SH-SY5Y (cell line): ENCODE data around the gene RAPGEF1.

Source experiments
- GATA2 ChIP-seq: IDR thresholded peaks from 2 replicates; pipeline ENCODE4 v1.6.1; 2011; ENCODE audit warnings: mild to moderate bottlenecking, low read depth, low read length
- GATA3 ChIP-seq: IDR thresholded peaks from 2 replicates; pipeline ENCODE4 v1.6.1; 2011; ENCODE audit warnings: low read depth, mild to moderate bottlenecking, low read length, moderate library complexity

RAPGEF1 gene

DNA sequence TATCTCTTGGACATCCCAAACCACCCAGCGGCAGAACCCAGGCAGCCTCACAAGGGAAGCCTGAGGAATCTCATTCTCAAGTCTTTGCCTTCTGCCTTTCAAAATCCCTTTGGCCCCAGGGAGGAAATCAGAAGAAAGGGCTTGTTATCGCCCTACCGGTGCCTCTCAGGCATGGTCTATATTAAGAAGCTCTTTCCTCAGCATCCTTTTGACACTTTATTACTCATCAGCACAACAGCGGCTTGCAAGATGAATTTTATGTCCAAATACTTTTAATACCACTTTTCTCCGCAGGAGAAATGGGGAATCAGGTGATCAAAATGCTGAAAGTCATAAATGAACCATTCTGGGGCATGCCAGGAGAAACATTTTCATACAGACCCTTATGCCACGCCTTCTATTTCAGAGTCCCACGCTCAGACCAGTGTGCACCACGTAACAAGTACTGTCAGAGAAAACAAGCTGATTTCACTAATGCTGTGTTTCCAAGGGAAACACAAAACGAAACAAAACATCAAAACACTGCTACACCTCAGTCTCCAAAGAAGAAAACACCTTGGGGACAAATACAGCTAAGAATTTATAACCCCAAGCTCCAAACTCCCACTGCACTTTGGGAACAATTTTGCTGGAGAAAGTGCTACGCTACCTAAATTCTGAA, 30.0 kb downstream of the RAPGEF1 start:
- TF ChIP-seq GATA2 (no peak), GATA3 (no peak)

DNA sequence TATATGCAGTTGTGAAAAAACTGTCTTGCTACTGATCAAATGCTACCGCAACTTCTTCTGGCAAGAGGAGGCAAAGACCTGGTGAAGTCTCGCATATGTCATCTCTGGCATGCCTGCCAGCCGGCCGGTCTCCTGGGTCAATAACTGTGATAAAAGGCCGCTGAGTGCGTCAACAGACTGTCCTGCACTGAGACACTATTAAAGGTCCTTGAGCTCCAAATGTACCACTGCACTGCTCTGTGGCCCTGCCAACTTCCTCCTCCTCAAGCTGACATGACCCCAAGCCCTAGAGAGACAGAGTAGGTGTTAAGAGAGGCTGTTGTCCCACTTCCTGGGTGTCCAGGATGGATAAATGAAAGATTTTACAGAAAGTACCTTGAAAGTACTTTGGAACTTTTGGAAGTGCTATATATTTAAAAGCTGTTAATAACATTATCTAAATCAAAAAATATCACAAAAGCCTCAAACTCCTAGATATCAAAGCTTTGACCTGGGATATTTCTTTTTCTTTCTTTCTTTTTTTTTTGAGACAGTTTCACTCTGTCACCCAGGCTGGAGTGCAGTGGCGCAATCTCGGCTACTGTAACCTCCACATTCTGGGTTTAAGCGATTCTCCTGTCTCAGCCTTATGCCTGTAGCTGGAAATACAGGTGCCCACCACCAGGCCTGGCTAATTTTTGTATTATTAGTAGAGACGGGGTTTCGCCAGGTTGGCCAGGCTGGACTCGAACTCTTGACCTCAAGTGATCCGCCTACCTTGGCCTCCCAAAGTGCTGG, 31.5 kb downstream of the RAPGEF1 start:
- TF ChIP-seq GATA2 (no peak), GATA3 (no peak)

DNA sequence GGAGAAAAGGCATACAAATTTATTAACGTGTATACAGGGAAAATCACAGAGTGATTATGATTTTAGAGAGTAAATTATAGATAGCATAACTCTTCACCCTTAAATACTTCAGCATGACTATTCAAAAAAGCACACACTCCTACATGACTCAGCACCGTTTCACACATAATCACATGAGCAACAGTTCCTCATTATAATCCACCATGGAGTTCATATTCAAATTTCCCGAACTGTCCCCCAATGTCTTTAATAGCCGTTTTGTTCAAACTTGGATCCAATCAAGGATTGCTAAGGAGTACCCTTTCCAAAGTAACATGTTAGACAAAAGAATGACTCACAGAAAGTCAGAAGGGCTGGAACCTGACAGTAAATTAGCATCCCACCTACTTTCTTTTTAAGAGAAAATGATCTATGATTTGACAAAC, 32.1 kb downstream of the RAPGEF1 start:
- no peak for TF ChIP-seq GATA2
- TF ChIP-seq GATA3 = no peak

DNA sequence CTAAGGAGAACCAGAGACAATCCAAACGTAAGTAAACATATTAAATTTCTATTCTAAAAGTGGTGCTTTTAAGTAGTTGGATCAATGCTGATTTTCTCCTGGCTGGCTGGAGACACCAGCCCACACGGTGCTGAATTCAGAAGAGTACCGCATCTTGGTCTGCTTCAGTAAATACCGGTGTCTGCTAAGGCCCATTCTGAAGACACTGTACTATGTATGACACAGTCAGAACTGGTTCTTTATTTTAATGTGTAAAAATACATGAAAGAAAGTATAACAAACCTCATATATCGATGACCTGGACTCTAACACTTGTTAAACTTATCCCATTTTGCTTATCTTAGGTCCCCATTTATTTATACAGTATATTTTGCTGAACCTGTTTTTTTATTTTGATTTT, 32.8 kb downstream of the RAPGEF1 start:
- TF ChIP-seq GATA2 (no peak), GATA3 (no peak)

DNA sequence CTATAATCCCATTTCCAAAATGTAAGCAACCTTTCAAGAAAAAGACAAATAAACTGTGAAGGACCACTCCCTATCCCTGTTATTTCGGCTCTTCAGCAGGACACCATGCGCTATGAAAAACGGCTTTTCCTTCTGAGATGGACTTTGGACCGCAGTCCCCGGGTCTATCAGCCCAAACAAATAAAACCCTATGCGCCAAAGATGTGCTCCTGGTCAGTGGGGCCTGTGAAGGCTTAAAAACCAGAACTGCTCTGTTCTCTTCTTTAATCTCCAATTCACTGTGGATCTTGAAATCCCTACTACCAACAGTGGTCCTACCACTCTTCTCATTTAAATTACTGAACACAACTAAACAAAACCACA, 33.3 kb downstream of the RAPGEF1 start:
- TF ChIP-seq GATA3 (no peak), GATA2 (no peak)

DNA sequence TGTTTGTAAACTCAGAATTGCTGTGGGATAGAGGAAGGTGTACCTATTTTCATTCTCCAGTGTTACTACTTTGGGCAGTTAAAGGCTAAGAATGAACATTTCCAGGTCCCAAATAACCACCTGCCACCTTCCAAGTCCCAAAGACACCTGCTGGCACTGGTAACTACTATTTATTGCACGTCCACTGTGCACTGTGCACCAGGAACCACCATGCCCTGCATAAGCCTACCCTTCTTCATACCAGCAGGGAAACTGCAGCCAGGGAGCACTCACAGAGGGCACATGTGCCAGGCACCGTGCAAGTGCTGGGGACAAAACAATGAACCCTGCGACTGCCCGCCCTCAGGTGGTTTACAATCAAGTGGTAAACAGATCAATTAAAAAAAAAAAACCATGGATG, 34.9 kb downstream of the RAPGEF1 start:
- TF ChIP-seq GATA3 (no peak), GATA2 (no peak)

DNA sequence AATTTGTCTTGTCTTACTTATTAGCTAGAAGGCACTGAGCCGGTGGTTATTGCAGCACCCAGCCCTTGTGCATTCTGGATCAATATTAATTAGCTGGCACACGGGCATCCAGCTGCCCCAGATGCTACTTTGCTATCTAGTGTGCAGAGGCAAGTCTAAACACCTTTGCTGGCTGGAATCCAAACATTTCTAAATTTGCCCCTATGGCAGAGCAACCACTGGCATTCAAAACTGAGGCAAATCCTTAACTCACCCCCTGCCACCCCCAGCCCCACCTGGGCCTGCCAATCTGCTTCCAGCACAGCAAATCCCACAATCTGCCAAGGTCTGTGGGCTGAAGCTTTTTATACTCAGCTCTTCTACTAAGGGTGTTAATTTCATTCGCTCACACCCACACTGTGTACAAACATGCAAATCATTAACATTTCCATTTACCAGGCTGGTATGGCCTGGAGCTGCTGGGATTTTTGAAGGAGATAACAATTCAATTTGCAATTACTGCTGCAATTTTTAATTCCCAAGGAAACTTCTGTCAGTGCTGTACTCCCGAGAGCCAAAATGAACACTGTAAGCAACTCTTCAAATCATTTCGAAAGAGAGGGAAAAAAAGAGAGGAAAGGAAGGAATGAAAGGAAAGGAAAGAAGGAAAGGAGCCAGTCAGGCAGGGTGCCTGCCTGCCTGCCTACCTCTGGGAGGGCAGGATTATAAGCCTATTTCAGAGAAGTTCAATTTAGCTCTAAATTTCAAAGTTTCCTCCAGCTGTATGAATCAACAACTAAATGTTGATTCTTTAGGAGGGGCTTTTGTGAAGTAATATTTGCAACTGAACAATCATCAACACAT, 35.5 kb downstream of the RAPGEF1 start:
- TF ChIP-seq GATA2 = peak; percentile 35; the same call in 1 of the 2 replicates
- no peak for TF ChIP-seq GATA3

DNA sequence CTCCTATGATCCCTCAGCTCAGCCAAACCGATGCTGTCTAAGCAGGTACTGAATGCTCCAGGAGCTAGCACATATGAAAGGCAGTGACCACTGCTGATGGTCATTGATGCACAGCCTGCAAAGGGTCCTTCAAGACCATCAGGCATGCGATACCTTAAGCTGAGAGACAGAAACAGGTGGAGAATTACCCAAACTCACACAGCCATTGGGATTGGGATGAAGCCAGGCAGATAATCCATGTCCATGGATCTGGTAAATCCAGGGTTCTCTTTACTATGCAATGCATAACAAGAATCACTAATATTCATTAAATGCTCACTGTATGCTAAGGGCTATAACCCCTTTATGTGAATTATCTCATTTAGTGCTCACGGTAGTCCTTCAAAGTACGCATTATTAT, 36.2 kb downstream of the RAPGEF1 start:
- TF ChIP-seq GATA2 (no peak), GATA3 (no peak)

DNA sequence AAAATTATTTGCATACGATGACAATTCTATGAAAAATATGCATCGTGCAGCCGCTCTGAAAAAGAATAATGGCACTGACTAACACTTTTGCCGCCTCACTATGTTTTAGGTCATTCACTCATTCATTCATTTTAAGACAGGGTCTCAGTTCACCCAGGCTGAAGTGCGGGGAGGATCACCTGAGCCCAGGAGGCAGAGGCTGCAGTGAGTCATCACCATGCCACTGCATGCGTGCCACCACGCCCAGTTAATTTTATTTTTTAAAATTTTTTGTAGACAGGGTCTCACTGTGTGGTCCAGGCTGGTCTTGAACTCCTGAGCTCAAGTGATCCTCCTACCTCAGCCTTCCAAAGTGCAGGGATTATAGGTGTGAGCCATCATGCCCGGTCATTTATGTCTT, 37.0 kb downstream of the RAPGEF1 start:
- no peak for TF ChIP-seq GATA2
- no peak for TF ChIP-seq GATA3

DNA sequence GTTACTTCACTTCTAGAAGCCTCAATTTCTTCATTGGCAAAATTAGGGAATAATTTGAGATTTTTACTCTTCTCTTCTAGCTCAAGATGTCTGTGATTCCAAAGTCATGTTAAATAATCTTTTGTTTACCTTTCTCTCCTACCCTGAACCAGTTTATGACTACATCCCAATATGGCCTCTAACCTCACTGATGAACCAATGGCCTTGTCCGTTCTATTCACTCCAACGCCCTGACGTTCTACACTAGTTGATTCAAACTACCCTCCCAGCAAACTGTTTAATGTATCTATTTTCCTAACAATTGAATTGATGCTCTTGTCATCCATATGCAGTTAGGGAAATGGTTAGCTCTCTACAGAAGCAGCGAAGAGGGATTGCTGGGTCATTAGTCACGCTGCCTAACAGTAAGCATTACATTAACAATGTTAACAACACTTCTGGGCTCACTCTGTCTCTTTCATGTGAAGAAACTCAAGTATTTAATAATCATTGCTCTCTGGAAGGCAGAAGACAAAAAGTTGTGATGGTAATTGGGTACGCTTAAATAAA, 38.0 kb downstream of the RAPGEF1 start:
- TF ChIP-seq GATA2 (no peak), GATA3 (no peak)

DNA sequence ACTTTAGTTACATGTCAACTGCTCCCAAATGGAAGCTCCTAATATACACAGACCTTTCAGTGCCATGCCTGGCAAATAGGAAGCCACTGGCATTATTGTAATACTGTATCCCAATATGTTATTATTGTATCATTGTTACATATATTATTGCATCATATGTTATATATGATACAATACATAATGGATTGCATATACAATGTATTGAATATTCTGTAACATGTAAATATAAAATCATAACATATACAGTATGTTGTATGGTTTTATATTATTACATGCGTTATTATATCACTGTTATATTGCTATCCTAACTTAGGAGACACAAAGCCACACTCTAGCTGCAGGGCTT, 38.5 kb downstream of the RAPGEF1 start:
- TF ChIP-seq GATA3 = no peak

DNA sequence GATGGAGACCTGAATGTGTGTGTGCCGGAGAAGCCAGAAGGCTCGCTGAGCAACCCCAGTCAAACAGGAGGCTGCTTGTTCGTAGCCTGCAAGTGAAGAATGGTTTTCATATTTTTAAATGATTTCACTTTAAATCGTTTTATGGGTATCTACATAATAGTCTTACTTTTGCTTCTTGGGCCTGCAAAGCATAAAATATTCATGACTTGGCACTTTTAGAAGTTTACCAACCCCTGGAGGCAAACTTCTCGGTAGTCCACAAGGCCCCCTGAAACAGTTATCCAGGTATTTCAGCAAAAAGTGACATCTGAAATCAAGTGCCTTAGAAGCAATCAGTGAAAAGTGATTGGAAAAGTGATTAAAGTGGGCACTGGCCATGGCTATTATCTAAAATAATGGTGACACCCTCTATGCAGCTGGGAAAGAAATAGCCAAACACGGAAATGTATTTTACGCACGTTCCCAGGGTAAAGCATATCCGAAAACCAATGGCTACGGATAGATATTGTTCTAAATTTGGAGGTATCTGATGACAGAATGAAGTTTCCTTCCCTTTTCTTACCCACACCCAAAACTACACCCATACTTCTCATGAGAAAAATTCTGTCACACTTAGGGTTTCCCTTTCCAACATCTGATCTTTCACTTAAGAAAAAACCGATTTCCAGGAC, 39.0 kb downstream of the RAPGEF1 start:
- TF ChIP-seq GATA2 (no peak), GATA3 (no peak)

DNA sequence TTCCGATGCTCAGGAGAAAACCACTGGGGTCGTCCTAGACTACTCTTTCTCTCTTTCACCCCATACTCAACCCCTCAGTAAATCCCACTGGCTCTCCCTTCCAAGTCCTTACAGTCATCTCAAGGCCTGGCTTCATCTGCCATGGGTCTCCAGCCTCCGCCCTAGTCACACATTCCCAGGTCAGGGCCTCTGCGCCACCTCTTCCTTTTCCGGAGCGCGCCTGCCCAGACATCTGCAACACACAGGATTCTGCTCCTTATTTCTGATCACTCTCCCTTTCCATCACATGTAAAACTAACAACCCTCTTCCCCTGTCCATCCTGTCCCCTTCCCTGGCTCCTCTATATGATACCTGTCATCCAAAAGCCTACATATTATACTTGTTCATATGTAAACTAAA, 39.8 kb downstream of the RAPGEF1 start:
- TF ChIP-seq GATA3 (no peak), GATA2 (no peak)

DNA sequence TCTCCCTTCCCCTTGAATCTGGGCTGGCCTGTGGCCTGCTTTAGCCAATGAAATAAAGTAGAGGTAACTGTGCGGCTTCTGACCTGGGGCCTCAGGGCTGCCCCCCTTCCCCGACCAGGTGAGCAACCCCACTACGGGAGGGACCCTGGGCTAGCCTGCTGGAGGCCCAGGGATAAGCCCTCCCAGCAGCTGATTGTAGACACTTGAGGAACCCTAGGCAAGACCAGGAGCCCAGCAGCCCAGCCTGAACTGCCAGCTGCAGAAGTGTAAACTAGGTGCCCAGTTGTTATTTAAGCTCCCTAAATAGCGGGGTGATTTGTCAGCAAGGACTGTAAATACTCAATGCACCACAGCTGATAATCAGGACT, 41.3 kb downstream of the RAPGEF1 start:
- no peak for TF ChIP-seq GATA2
- no peak for TF ChIP-seq GATA3
